Coronary artery (tissue), 2 donors: Measurements from ENCODE around the gene SPPL2B.

ENCODE experiments used
- DNase-seq: peaks from one replicate; pipeline ENCODE4 v3.0.0-alpha.2; 2017; ENCODE audit warnings: low spot score
- H3K27ac ChIP-seq, 2 donors: fragments of 200-600 bp; sonication (generic); one replicate each; pipeline ENCODE4 v1.5.1; 2016 to 2019
- H3K4me3 ChIP-seq: fragments of 200-600 bp; sonication (generic); 2 replicates; pipeline ENCODE4 v1.5.1; 2016; ENCODE audit warnings: mild to moderate bottlenecking, moderate library complexity
- TF ChIP-seq, protein P1 (sequence below): fragments of 200-600 bp; sonication (generic); IDR thresholded peaks from one replicate; pipeline ENCODE4 v1.5.1; 2019; ENCODE audit warnings: antibody characterized with exemption

Gene SPPL2B

DNA sequence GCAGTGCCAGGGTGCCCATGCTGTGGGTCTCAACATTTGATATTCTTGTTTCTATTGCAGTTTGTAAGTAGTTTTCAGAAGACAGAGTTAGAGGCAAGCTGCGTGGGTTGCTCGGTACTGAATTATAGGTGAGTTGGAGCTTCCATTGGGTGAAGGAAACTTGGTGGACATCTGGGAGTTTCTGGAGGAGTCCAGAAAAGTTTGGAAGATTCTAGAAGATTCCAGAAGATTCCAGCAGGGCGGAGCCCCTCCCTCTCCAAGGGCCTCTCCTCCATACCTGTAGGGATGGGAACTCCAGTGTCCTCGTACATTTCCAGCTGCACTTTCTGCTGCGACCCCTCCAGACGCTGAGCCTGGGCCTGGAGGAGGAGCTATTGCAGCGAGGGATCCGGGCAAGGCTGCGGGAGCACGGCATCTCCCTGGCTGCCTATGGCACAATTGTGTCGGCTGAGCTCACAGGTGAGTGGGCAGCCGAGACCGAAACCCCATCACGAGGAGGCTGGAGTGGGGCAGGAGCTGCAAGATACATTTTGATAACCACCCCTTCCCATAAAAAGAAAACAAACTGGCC, 70.3 kb downstream of the SPPL2B start:
- Histone ChIP-seq H3K4me3 (no peak overlapping the region), H3K27ac (no peak overlapping the region)
- DNase-seq, result no peak
- TF ChIP-seq, protein P1, sequence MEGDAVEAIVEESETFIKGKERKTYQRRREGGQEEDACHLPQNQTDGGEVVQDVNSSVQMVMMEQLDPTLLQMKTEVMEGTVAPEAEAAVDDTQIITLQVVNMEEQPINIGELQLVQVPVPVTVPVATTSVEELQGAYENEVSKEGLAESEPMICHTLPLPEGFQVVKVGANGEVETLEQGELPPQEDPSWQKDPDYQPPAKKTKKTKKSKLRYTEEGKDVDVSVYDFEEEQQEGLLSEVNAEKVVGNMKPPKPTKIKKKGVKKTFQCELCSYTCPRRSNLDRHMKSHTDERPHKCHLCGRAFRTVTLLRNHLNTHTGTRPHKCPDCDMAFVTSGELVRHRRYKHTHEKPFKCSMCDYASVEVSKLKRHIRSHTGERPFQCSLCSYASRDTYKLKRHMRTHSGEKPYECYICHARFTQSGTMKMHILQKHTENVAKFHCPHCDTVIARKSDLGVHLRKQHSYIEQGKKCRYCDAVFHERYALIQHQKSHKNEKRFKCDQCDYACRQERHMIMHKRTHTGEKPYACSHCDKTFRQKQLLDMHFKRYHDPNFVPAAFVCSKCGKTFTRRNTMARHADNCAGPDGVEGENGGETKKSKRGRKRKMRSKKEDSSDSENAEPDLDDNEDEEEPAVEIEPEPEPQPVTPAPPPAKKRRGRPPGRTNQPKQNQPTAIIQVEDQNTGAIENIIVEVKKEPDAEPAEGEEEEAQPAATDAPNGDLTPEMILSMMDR, result no peak

DNA sequence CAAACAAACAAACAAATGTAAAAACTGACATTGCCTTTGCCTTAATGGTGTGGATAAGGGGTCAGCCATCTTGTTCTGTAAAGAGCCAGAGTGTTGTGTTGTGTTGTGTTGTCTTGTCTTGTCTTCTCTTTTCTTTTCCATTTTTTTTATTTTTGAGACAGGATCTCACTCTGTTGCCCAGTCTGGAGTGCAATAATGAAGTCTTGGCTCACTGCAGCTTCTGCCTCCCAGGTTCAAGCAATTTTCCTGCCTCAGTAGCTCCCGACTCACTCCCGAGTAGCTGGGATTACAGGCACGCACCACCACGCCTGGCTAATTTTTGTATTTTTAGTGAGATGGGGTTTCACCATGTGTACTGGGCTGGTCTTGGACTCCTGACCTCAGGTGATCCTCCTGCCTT, 71.1 kb downstream of the SPPL2B start:
- TF ChIP-seq, protein P1, result no peak
- Histone ChIP-seq H3K27ac (no peak overlapping the region), H3K4me3 (no peak overlapping the region)
- DNase-seq, result no peak
